ENCODE data around the gene UBL4A.
A peak's percentile ranks its signal among the peaks of the same experiment; 100 is the strongest.
"Not testable (repeated sequence)": the region's sequence is repeated elsewhere in the genome, so short reads cannot be mapped to it uniquely, and the experiment has no call there.

UBL4A gene

DNA sequence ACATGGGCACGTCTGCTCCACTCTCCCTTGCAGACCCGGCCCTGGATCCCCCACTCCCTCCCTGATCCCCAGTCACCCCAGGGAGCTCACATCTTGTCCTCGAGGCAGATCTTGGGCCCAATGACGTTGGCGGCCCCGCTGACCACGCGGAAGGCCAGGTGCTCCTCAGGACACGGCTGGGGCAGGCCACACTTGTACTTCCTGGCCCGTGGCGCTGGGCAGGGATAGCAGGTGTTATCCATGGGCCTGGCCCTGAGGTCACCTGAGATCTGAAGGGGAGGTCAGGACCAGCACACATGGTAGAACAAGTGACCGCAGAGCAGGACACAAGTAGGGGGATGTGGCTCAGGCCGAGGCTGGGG is 21.9 kb upstream of the UBL4A start:
- DNase-seq (ENCODE audit: low read depth in 2 of 2) = no peak

DNA sequence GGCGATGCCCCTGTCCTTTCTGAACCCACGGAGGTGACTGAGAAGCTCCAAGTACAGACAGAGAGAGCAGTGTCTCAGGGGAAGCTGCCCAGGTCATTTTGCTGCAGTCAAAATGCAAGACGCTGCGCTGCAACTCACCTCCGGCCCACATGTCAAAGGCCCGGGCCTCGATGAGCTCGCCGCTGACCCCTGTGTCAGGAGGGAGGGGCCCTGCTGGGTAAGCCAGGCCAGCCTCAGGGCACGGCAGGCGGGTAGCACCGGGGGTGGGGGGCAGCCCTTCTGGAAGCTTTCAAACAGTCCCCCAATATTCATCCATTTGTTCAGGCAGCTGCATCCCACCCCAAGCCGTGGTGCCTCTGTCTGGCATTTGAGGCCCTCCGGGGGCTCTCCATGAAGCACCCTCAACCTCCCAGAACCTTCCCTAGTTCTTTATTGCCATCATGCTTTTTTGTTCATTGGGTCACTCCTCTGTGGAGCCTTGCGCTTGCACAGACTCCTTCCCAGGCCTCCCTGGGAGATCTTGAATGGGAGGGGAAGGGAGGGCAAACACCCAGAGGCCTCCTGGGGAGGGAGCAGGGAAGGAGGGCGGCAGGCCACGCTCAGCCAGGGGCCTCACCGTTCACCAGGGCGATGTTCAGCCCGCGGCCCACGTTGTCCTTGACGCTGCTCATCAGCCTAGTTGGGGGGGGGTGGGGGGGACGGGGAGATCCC is 21.4 kb upstream of the UBL4A start:
- DNase-seq (ENCODE audit: low read depth in 2 of 2) = no peak

DNA sequence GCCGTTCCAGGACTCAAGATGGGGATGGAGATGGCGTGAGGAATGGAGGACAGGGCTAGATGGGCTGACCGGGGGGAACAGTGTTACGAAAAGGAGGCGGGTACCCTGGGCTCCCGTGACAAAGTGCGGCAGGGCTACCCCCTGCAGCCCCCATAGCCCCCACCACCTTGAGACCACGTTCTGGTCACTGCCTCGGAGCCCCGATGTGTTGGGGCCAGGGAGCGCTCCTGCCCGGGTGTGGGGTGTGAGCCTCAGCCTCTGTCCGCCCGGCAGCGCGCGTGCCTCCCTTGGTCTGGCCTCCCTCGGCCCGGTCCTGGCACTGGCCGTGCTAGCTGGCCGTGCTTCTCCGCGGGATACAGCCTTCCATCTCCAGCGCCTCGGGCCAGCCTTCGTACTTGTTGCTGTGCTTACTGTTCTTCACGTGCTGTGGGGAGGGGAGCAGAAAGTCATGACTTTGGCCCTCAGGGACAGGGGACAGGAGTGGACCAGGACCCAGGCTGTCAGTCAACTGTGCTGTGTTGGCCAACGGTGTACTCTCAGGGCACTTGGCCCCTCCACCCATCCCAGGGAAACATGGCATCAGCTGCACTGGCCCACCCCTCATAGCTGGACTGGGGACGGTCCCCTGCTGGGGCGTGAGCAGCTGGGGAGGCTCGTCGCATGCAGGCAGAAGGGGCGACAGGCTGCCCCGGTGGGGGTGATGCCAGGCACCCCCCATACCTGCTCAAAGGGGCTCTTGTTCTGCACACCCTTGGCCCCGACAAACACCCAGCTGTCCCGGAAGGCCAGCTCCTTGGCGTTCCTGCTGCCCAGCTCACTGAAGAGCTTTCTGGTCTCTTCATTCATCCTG is 20.3 kb upstream of the UBL4A start:
- no peak for DNase-seq (ENCODE audit: low read depth in 2 of 2)

DNA sequence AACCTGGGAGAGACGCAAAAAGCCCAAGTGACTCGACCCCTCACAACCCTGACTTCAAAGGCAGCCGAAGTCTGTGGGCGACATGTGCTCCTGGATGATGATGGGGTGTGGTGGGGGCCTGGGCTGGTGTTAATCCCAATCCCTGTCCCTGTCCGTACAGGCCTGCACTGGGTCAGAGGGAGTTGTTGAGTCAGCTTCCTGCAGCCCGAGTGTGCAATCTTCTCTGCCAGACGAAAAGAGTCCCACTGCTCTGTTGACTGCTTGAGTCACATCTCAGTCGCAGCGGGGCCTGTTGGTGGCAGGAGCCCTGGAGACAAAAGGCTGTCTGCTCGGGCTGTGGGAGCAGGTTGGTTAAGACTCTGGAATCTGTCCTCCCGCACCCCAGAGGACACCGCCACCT is 19.3 kb upstream of the UBL4A start:
- DNase-seq (ENCODE audit: low read depth in 2 of 2) = no peak

DNA sequence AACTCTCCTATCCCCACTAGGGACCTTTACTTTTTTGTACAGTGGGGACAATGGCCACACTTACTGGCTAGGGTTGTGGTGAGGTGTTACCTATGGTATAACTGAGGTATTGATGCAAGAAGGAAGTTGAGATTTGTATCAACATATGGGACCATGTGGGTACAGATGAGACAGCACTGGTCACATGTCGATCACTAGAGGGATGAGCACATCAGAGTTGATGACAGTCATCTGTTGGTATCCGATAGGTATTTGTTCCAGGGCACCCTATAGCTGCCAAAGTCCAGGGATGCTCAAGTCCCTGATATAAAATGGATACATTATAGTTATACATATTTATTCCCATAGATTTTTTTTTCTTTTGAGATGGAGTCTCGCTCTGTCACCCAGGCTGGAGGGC is 16.6 kb upstream of the UBL4A start:
- DNase-seq (ENCODE audit: low read depth in 2 of 2) = no peak

DNA sequence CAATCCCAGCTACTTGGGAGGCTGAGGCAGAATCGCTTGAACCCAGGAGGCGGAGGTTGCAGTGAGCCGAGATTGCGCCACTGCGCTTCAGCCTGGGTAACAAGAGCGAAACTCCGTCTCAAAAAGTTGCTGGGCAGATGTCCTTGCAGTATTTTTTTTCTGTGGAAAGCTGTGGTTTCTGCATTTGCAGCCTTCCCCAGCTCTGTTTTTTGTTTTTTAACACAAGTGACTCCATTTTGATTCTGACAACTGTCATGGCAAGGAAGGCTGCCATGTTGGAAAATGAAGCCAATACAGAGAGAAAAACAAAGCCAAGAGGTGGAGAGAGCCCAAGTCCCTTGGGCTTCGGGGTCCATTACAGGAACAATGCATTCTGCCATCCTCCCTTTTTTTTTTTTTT is 15.7 kb upstream of the UBL4A start:
- DNase-seq (ENCODE audit: low read depth in 2 of 2) = no peak

DNA sequence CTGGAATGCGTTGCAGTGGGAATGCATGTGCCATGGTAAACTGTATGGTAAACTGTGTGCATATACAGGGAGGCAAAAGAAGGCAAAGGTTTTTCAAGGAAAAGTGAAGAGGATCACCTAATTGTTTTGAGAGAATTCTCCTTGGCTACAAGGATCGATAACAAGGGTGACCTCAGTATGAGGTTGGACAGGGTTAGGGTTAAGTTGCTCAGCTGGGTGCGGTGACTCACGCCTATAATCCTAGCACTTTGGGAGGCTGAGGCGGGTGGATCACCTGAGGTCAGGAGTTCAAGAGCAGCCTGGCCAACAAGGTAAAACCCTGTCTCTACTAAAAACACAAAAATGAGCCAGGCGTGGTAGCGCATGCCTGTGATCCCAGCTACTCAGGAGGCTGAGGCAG is 15.0 kb upstream of the UBL4A start:
- DNase-seq (ENCODE audit: low read depth in 2 of 2) = not testable (repeated sequence)

DNA sequence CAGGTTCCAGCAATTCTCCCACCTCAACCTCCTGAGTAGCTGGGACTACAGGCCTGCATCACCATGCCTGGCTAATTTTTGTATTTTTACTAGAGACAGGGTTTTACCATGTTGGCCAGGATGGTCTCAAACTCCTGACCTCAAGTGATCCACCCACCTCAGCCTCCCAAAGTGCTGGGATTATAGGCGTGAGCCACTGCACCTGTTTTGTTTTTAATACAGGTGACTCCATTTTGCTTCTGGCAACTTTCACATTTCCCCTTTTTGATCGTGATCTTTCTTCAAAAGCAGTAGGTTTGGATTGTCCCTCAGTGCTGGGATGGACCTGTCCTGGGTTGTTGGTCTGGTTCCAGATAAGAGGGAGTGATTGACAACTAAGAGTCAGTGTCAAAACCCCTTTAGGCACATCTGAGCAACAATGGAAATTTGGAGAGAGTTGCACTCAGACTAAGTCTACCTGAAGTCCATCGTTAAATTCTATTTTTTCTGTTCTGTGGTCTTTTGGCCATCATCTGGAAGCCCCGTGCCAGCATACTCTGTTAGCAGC is 10.2 kb upstream of the UBL4A start:
- DNase-seq (ENCODE audit: low read depth in 2 of 2) = not testable (repeated sequence)

DNA sequence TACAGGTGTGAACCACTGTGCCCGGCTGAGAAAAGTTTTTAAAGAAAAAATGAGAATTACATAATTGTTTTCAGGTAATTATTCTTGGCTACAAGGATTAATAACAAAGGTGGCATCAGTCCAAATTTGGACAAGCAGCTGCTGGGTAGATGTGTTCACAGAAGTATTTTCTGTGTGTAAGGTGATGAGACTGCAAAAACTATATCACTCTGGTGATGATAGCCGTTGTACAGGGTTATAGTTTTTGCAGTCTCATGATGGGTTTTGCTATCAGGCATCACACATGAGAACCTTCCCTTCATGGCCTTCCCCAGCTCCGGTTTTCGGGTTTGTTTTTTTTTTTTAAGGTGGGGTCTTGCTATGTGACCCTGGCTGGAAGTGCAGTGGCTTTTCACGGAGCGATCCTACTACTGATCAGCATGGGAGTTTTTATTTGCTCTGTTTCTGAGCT is 9.1 kb upstream of the UBL4A start:
- no peak for DNase-seq (ENCODE audit: low read depth in 2 of 2)

DNA sequence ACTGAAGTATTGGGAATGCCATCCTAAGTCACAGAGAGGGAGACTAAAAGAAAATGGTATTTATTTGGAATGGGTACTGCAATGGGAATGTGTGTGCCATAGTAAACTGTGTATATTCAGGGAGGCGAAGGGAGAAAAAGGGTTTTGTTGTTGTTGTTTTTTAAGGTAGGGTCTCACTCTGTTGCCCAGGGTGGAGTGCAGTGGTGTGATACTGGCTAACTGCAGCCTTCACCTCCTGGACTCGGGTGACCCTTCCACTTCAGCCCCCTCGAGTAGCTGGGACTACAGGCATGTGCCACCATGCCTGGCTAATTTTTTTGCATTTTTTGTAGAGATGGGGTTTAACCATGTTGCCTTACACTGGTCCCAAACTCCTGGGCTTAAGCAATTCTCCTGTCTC is 8.3 kb upstream of the UBL4A start:
- no peak for DNase-seq (ENCODE audit: low read depth in 2 of 2)

DNA sequence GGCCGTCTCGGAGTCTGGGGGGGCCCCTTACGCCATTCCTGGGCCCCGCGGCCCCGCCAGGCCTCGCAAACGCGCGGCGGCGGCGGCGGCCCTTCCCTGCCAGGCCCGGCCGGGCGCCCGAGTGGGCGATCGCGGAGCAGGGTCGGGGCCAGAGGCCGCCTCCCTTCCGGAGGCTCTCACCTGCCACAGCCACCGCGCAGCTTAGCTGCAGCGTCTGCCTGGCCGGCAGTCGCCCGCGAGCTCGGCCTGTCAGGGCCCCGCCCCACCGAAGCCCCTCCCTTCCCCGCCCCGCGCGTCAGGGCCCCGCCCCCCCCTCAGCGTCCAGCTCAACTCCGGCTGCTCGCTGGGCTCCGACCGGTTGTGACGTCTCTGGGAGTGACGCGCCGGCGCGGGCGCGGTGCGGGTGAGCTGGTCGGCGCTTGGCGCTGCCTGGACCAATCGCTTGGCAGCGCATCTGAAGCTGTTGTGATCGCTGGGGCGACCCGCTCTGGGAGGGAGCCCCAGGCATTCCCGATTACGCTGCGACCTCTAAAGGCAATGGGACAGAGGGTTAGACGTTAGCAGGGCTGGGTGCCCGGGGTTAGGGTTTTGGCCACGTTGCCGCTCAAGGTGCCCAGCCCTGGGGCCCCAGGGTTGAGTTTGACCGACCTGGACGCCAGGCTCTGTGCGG is 4.1 kb upstream of the UBL4A start, which contains the start of gene SLC10A3:
Gene SLC10A3, minus strand, starts transcription at position 216 of the 670 bp plus-strand sequence. CDS start 1,689 bp downstream, outside the sequence.
- peak; percentile 79 to 80 for DNase-seq (ENCODE audit: low read depth in 2 of 2)

DNA sequence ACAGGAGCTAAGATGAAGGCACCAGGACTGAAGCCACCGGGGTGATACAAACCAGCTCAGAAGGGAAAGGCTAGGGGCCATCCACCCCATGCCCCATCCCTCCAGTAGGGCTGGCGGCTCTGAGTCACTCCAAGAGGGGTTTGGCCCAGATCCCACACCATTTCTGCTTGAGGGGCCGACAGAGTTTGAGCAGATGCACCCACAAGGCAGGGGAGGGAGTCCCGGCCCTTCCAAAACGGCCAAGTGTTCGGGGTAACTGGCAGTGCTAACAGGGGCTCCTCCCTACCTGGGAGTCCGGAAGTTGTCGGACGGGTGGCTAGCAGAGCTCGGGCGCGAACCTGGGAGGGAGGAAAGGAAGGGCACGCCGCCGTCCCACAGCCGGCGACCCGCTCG is 3.6 kb upstream of the UBL4A start:
- DNase-seq (ENCODE audit: low read depth in 2 of 2) = no peak

DNA sequence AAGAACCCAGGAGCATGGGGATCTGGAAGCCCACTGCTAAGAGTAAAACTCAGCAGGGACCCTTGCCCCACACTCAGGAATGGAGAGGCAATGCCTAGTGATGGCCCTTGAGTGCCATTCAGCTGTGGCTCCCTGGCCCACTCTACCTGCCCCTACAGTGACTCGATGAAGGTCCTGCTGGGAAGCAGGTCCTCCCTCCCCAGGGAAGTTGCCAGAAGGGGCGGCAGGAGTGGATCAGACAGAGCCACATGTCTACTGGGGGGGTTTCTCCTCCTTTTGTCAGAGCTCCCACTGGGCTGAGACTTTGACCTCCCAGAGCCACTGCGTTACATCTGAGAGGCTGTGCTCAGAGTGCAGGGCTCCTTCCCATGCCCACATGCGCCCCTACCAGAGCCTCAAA is 2.8 kb upstream of the UBL4A start:
- DNase-seq (ENCODE audit: low read depth in 2 of 2) = no peak

DNA sequence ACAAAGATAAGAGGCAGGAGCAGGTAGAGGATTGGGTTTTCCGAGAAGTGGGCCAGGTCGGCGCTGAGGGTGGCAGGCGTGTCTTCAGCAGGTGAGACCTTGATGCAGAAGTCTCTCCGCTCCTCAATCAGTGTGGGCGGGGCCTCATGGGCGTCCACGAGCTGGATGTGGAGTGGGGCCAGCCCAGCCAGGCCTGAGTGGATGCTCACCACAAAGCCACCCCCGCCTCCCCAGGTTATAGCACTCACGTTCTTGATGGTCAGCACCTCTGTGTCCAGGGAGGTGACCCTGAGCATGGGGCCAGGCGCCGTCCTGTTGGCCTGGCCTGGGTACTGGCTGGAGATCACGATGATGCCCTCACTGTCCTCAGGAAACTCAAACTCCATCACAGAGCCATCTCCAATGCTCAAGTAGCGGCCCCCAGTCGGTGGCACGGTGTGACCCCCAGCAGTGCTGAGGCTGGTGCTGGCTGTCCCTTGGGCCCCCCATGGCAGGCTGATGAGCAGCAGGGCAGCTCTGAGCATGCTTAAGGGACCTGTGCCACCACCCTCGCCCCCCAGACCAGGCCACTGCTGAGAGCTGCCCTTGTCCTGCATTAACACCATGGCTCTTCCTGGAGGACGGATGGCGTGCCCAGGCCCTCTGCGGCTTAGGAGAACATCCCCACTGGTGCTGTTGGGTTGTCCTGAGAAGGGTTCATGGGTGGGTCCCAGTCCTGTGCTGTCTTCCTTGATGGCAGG is 2.1 kb upstream of the UBL4A start:
- no peak for DNase-seq (ENCODE audit: low read depth in 2 of 2)

DNA sequence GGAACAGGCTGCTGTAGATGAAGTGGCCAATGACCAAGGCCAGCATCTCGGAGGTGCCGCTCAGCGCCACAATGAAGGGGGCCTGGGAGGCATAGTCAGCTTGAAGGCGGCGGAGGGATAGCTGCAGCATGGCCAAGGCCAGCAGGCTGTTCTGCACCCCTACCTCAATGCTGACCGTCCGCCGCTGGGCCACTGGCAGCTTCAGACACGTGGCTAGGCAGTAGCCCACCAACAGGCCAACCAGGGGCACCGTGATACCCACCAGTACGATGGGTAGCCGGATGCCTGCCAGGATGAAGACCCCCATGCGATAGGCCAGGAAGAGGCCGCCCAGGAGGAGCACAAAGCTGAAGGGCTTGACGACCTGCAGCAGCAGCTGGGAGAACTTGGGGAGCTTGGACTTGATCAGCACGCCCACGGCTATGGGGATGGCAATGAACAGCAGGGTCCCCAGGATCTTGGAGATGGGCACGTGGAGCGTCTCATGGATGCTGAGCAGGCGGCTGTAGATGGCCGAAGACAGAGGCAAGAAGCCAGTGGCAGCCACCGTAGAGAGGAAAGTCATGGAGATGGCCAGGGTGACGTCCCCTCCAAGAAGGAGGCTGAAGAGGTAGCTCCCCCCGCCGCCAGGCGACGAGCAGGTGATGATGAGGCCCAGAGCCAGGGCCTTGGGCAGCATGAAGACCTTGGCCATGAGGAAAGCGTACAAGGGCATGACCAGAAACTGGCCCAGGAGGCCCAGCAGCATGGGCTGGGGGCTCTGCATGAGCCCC is 1.3 kb upstream of the UBL4A start:
- DNase-seq (ENCODE audit: low read depth in 2 of 2) = no peak

DNA sequence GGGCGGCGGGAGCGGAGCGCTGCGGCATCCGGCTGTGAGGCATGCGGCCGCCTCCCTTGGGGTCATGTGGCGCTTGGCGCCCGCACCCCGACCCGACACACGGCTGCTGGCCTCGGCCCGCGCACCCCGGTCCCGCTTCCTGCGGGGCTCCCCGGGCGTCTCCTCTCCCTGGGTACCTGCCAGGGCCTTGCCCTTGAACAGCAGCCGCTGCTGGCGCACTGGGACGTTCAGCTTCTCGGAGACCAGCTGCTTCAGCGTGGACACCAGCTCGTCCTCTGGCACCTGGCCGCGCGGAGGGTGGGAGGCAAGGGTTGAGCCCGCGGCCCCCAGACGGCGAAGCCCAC is 391 bp downstream of the UBL4A start:
- no peak for DNase-seq (ENCODE audit: low read depth in 2 of 2)

DNA sequence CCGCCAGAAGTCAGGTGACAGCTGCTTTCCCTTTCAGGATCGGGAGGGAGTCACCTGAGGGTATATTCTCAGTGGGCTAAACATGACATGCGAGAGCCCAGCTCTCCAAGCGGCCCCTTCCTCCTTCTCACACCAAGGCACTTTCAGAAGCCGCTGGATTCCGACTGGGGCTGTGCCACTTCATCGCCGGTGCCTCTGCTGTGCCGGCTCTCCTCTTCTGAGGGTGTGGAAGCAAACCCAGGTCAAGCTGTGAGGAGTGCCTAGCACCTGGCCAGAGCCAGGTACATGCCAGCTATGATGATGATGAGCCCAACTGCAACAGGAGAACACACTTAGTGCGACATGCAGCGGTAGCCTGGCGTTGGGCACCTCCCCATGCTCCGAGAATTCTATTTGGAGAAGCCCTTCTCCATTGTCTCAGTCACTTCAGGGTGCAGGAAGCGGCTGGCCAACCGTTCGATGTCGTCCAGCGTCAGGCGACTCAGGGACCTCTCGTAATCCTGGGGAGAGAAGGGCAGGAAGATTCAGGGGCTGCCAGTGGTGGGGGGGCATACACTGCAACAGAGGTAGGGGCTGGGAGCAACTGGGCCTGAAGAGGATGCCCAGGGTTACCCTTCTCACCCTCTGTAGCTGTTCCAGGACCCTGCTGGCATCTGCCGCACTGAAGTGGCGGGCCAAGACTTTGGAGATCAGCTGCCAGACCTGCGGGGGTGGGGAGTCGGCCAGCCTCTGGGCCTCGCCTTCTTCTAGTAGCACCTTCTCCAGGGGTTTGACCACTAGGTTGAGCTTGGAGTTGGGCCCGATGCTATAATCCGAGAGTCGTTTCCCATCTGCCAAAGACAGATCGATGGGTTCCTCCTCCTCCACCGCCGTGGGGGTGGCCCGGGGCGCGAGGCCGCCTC is 1.0 kb downstream of the UBL4A start:
- DNase-seq (ENCODE audit: low read depth in 2 of 2) = no peak

DNA sequence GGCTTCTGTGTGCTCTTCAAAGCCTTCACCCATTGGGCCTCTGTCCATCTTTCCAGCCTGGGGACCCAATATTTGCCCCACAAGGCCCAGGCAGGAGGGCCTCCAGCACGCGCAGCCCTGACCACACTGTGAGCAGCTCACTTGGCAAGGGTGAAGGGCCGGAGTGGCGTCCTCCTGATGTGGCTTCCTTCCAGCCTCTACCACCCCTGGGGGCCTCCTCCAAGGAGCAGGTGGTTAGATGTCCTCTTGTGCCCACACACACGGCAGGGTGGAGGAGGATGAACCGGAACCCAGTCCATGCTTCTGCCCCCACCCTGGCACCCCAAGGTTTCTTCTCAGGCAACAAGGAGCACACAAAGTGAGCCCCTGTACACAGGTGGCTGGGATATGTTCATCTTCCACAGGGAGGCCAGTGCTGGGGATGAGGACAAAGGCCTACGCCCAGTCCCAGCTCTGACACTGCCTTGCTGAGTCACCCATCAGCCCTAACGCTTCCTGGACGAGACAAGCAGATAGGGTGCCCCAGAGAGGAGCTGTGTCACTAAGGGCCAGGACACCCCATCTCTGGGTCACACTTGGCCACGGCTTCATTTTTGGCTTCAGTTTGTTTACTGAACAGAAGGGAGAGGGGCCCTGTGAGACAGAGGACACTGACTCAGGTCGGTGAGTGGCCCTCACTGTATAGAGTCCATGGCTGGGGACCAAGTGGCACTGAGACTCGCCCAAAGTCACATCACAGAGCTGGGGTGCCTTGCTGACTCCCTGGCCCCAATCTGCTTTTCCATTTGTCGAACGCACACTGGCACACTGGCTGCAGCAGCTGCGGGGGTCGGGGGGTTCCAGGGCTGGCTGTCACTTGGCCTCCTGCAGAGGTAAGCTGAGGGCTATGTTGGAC is 1.9 kb downstream of the UBL4A start:
- no peak for DNase-seq (ENCODE audit: low read depth in 2 of 2)

DNA sequence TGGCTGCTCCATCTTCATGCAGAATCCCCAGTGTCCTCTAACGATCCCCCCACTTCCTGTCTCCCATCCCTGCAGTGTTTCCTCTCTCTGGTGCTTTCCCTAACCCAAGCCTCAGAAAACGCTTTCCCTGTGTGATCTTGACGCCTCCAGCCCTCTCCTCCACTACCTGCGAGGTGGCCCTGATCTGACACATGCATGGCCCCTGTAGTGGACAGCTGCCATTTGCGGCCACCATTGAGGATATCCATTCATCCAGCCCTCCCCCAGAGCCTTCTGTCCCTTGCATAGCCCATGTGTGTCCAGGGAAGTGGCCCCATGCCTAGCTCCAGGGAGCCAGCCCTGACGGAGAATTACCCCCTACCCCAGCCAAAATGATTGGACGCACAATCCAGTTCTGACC is 3.1 kb downstream of the UBL4A start:
- DNase-seq (ENCODE audit: low read depth in 2 of 2) = no peak

All from fibroblast of skin of left quadriceps (primary cell).